SK-N-SH (cell line): ENCODE data around the gene CAST. TPM values are rescaled to one million over a fixed set of nuclear protein-coding genes. Genes with fewer than 3 reads are reported as not detected.

Source experiments
- CTCF ChIA-PET: fragments of 300-600, 350-600 bp; formaldehyde crosslinking; extraction: SDS; loops from one replicate; lab custom pipeline; 2021; lab: Yijun Ruan, JAX
- POLR2A ChIA-PET: fragments of 350-600 bp; sonication (Branson Sonifier 250); formaldehyde crosslinking; extraction: SDS; loops from one replicate; lab custom pipeline; 2020; ENCODE audit warnings: antibody characterized with exemption, inconsistent platforms; lab: Yijun Ruan, JAX
- DNase-seq: peaks from one replicate; pipeline ENCODE4 v3.0.0; 2012
- H2AFZ ChIP-seq: fragments of 200-600 bp; sonication (generic); 2 replicates; pipeline ENCODE4 v1.8.1; 2016; ENCODE audit warnings: antibody characterized with exemption, mild to moderate bottlenecking, low read depth
- H3F3A ChIP-seq: fragments of 200-600 bp; sonication (generic); replicated peaks from 2 replicates; pipeline ENCODE3; 2016; ENCODE audit warnings: antibody characterized with exemption, mild to moderate bottlenecking; ENCODE audit not compliant: insufficient read depth
- H3K27ac ChIP-seq, 2 experiments: fragments of 200-500 bp in 1 of 2; fragments of 200-600 bp in 1 of 2; sonication (Bioruptor generic) in 1 of 2; sonication (generic), shearing (Covaris generic) in 1 of 2; 2 replicates each; pipeline versions ENCODE4 v1.5.1 to v1.6.1; 2014 to 2016; ENCODE audit warnings: low read depth in 2 of 2, inconsistent platforms in 1 of 2, low read length in 1 of 2, mild to moderate bottlenecking in 1 of 2, mixed read lengths in 1 of 2
- H3K27me3 ChIP-seq: fragments of 200-600 bp; sonication (generic), shearing (Covaris generic); 2 replicates; pipeline ENCODE4 v1.6.1; 2016; ENCODE audit warnings: mixed run types; ENCODE audit not compliant: insufficient read depth
- H3K36me3 ChIP-seq, 2 experiments: fragments of 200-500 bp in 1 of 2; fragments of 200-600 bp in 1 of 2; sonication (Bioruptor generic) in 1 of 2; sonication (generic) in 1 of 2; replicated peaks in 1 of 2; 2 replicates each; pipeline versions ENCODE3 to v1.5.1; 2014 to 2016; ENCODE audit warnings: low read length in 1 of 2, mild to moderate bottlenecking in 1 of 2; ENCODE audit not compliant: insufficient read depth in 2 of 2, control insufficient read depth in 1 of 2
- H3K4me1 ChIP-seq, 2 experiments: fragments of 200-500 bp in 1 of 2; fragments of 200-600 bp in 1 of 2; sonication (Bioruptor generic) in 1 of 2; sonication (generic), shearing (Covaris generic) in 1 of 2; 2 replicates each; pipeline versions ENCODE4 v1.5.1 to v1.6.1; 2014 to 2016; ENCODE audit warnings: low read depth in 1 of 2, low read length in 1 of 2, mixed run types in 1 of 2; ENCODE audit not compliant: insufficient read depth in 2 of 2, control insufficient read depth in 1 of 2
- H3K4me2 ChIP-seq: fragments of 200-600 bp; sonication (generic), shearing (Covaris generic); 2 replicates; pipeline ENCODE4 v1.6.1; 2017; ENCODE audit warnings: mixed run types
- H3K4me3 ChIP-seq, 2 experiments: fragments of 200-500 bp in 1 of 2; fragments of 200-600 bp in 1 of 2; sonication (Bioruptor generic) in 1 of 2; sonication (generic), shearing (Covaris generic) in 1 of 2; 2 replicates each; pipeline versions ENCODE4 v1.5.1 to v1.8.1; 2014 to 2016; ENCODE audit warnings: low read depth in 2 of 2, inconsistent platforms in 1 of 2, low read length in 1 of 2, mild to moderate bottlenecking in 1 of 2, mixed read lengths in 1 of 2, moderate library complexity in 1 of 2
- H3K79me2 ChIP-seq: fragments of 200-600 bp; sonication (generic); 2 replicates; pipeline ENCODE4 v1.8.1; 2017; ENCODE audit warnings: mild to moderate bottlenecking; ENCODE audit not compliant: insufficient read depth
- H3K9ac ChIP-seq: fragments of 200-600 bp; sonication (generic); 2 replicates; pipeline ENCODE4 v1.6.1; 2017; ENCODE audit warnings: mixed run types
- H3K9me2 ChIP-seq: fragments of 200-600 bp; sonication (generic); 2 replicates; pipeline ENCODE4 v1.6.1; 2017; ENCODE audit warnings: mixed run types
- H3K9me3 ChIP-seq: fragments of 200-600 bp; sonication (generic); 2 replicates; pipeline ENCODE4 v1.6.1; 2017; ENCODE audit warnings: mixed run types, mild to moderate bottlenecking, moderate library complexity
- H4K20me1 ChIP-seq: fragments of 200-600 bp; sonication (generic); 2 replicates; pipeline ENCODE4 v1.6.1; 2017; ENCODE audit warnings: mild to moderate bottlenecking, mixed run types; ENCODE audit not compliant: insufficient read depth
- ELF1 ChIP-seq: IDR thresholded peaks from 2 replicates; pipeline ENCODE4 v1.4.0; 2012
- FOXJ3 ChIP-seq: sonication (generic); formaldehyde crosslinking; IDR thresholded peaks from 2 replicates; pipeline ENCODE4 v1.5.1; 2020; ENCODE audit warnings: mild to moderate bottlenecking, missing genetic modification reagents
- FOXM1 ChIP-seq: IDR thresholded peaks from 2 replicates; pipeline ENCODE4 v1.4.0; 2012; ENCODE audit warnings: low read depth, mild to moderate bottlenecking
- JUND ChIP-seq: IDR thresholded peaks from 2 replicates; pipeline ENCODE4 v1.4.0; 2012
- MEF2A ChIP-seq: IDR thresholded peaks from 2 replicates; pipeline ENCODE4 v1.4.0; 2012; ENCODE audit warnings: low read depth, borderline replicate concordance
- NFIC ChIP-seq: IDR thresholded peaks from 2 replicates; pipeline ENCODE4 v1.4.0; 2012; ENCODE audit warnings: borderline replicate concordance
- SIN3A ChIP-seq: IDR thresholded peaks from 2 replicates; pipeline ENCODE4 v1.6.1; 2012; ENCODE audit warnings: low read depth, mild to moderate bottlenecking, low read length, moderate library complexity, borderline replicate concordance
- SMC3 ChIP-seq: IDR thresholded peaks from 2 replicates; pipeline ENCODE4 v1.6.1; 2012; ENCODE audit warnings: low read depth, low read length, improper control_type of control experiment
- TCF12 ChIP-seq: IDR thresholded peaks from 2 replicates; pipeline ENCODE4 v1.4.0; 2012
- USF2 ChIP-seq: fragments of 150-350 bp; IDR thresholded peaks from 2 replicates; pipeline ENCODE4 v1.6.1; 2017; ENCODE audit warnings: antibody characterized with exemption, low read length, low read depth, borderline replicate concordance
- YY1 ChIP-seq: IDR thresholded peaks from 2 replicates; pipeline ENCODE4 v1.4.0; 2012; ENCODE audit warnings: low read depth, mild to moderate bottlenecking
- WGBS: methylation state at CpG from one replicate; pipeline ENCODE4 v1.1.6; 2017; ENCODE audit warnings: low lambda C conversion rate; 5-methylcytosine and 5-hydroxymethylcytosine counted together
- polyA plus RNA-seq, 3 experiments: library from polyadenylated mRNA; depleted of rRNA; stranded (reverse); fragments of >200 nt; gene quantifications; 2 replicates each; pipeline ENCODE4 v1.2.3, GENCODE V29; 2012
- TF ChIP-seq, protein P1 (sequence below): fragments of 200-600 bp; sonication (generic); IDR thresholded peaks from 2 replicates; pipeline ENCODE4 v1.6.1; 2017; ENCODE audit warnings: antibody characterized with exemption, mild to moderate bottlenecking, moderate library complexity

The CAST gene
- polyA plus RNA-seq, 1 of the 3 experiments (the other 2 are of a cell fraction), result 82.9 TPM

DNA sequence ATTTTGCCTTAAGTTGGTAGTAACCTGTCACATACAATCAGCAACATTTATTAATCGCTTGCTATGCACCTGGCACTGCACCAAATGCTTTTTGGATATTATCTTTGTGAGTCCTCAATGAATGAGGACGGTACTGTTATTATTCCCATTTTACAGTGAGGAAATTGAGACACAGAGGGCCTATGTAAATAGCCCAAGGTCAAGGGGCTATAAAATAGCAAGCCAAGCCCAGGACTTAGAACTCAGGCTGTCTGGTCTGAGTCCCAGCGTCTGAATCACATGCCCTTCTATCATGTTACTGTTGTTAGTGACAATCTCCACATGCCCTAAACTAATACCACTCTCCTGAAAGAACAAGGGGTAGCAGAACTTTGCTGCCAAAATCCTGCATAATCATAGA is 85.5 kb downstream of the CAST start:
- Histone ChIP-seq H3K9ac (no peak overlapping the region), H3K27ac (no peak overlapping the region), H3K27me3 (no peaks in the 10 kb centered on the region), H3K4me3 (no peak overlapping the region), H3F3A (peaks cover 40% of the 10 kb centered on the region), H3K4me1 (peaks cover 0 to 14% of the 10 kb centered on the region in 2 experiments; a peak in 1 of 4 replicates), H4K20me1 (no peaks in the 10 kb centered on the region), H3K9me2 (no peaks in the 10 kb centered on the region), H3K4me2 (no peak overlapping the region), H3K79me2 (0 out of 2 replicates have a peak, but pooled peaks cover under 1% of the 10 kb centered on the region), H3K9me3 (no peaks in the 10 kb centered on the region), H3K36me3 (peaks cover 77 to 87% of the 10 kb centered on the region in 2 experiments), H2AFZ (no peak overlapping the region)
- TF ChIP-seq YY1 (no peak), TCF12 (no peak), NFIC (no peak), USF2 (no peak), FOXM1 (no peak), SIN3A (no peak), MEF2A (no peak), SMC3 (no peak), JUND (no peak), FOXJ3 (no peak)
- POLR2A ChIA-PET, result no interaction called here
- no peak for DNase-seq
- CTCF ChIA-PET, result interaction anchor here (1.3 to 4.2 kb wide), 2 partner anchors 250 to 415 kb away, joined by 4 to 27 read pairs; no protein-coding TSS in a partner anchor
- 82% methylated on average over 3 of the region's 3 CpGs for WGBS

DNA sequence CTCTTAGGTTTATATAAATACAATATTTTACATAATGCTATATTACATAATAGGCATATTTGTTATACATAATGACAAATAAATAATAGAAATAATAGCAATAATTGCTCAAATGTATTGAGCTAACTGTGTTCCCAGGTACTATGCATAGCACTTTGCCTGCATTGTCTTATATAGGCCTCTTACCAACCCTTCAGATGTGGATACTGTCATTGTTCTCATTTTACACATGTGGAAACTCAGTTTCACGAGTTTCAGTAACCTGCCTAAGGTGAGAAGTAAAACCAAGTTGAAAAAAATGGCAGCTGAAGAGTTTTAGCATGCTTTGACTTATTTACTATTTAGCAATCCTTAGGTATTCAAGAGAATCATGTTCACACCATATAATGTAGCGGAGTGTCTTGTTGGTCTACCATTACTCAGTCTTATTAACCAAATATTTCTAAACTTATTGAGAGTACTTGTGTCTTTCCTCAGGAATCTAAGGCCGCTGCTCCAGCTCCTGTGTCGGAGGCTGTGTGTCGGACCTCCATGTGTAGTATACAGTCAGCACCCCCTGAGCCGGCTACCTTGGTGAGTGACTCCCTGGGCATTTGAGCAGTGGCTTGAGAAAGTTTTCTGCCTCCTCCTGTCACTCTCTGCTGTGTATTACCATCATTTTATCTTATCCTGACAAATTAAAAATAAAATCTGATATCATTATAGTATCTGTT is 88.1 kb downstream of the CAST start:
- H3K27ac ChIP-seq, result no peak overlapping the region
- H3K9me3 ChIP-seq, result no peaks in the 10 kb centered on the region
- TF ChIP-seq ELF1, result no peak
- TF ChIP-seq, protein P1, sequence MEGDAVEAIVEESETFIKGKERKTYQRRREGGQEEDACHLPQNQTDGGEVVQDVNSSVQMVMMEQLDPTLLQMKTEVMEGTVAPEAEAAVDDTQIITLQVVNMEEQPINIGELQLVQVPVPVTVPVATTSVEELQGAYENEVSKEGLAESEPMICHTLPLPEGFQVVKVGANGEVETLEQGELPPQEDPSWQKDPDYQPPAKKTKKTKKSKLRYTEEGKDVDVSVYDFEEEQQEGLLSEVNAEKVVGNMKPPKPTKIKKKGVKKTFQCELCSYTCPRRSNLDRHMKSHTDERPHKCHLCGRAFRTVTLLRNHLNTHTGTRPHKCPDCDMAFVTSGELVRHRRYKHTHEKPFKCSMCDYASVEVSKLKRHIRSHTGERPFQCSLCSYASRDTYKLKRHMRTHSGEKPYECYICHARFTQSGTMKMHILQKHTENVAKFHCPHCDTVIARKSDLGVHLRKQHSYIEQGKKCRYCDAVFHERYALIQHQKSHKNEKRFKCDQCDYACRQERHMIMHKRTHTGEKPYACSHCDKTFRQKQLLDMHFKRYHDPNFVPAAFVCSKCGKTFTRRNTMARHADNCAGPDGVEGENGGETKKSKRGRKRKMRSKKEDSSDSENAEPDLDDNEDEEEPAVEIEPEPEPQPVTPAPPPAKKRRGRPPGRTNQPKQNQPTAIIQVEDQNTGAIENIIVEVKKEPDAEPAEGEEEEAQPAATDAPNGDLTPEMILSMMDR, result no peak
- peaks cover 80 to 87% of the 10 kb centered on the region in 2 experiments for H3K36me3 ChIP-seq
- POLR2A ChIA-PET, result no interaction called here
- CTCF ChIA-PET, result interaction anchor here (0.7 to 4.5 kb wide), 4 partner anchors 12 to 412 kb away, joined by 3 to 60 read pairs (median 15); partner anchors contain the start of gene LIX1
- H2AFZ ChIP-seq, result no peak overlapping the region
- 95% methylated on average over 6 of the region's 6 CpGs for WGBS
- H3K4me1 ChIP-seq, result peaks cover 7 to 10% of the 10 kb centered on the region in 2 experiments; a peak in 3 of 4 replicates
- peaks cover 40% of the 10 kb centered on the region for H3F3A ChIP-seq
- no peak overlapping the region for H3K4me3 ChIP-seq
- DNase-seq, result no peak
- H3K9ac ChIP-seq, result no peak overlapping the region
- H3K79me2 ChIP-seq, result 0 out of 2 replicates have a peak, but pooled peaks cover 6% of the 10 kb centered on the region
- H3K27me3 ChIP-seq, result no peaks in the 10 kb centered on the region
- no peaks in the 10 kb centered on the region for H4K20me1 ChIP-seq
- no peaks in the 10 kb centered on the region for H3K9me2 ChIP-seq
- H3K4me2 ChIP-seq, result no peak overlapping the region
